SK-N-MC (cell line): Measurements from ENCODE around the gene THOP1.

Experiments
- EZH2 ChIP-seq: fragments of 200-600 bp; sonication (generic); IDR thresholded peaks from one replicate; pipeline ENCODE4 v1.6.1; 2017; ENCODE audit warnings: antibody characterized with exemption
- POLR2AphosphoS5 ChIP-seq: IDR thresholded peaks from 2 replicates; pipeline ENCODE4 v1.6.1; 2012; ENCODE audit warnings: mild to moderate bottlenecking, low read depth, low read length, borderline replicate concordance

GRCh38 chr19:2775556-2776430 is 9.5 kb upstream of the THOP1 start:
- no peak for TF ChIP-seq EZH2
- no peak for TF ChIP-seq POLR2AphosphoS5
